NCI-H774 (cell line): Measurements from ENCODE around the gene ALG2.
"Not testable (repeated sequence)": the region's sequence is repeated elsewhere in the genome, so short reads cannot be mapped to it uniquely, and the experiment has no call there.

ENCODE experiments used
- DNase-seq: peaks from one replicate; lab custom pipeline; 2025; lab: John Stamatoyannopoulos, UW

The ALG2 gene

GRCh38 chr9:99238331-99238730 is 16.6 kb upstream of the ALG2 start:
- DNase-seq, result no peak

- DNase-seq, result not testable (repeated sequence)
Measured at GRCh38 chr9:99237849-99238248, 16.1 kb upstream of the ALG2 start.

- DNase-seq, result no peak
Measured at GRCh38 chr9:99237356-99237755, 15.6 kb upstream of the ALG2 start.

GRCh38 chr9:99235926-99236634 is 14.3 kb upstream of the ALG2 start:
- DNase-seq, result no peak

GRCh38 chr9:99235069-99235468 is 13.3 kb upstream of the ALG2 start:
- DNase-seq, result no peak

- DNase-seq, result no peak
Measured at GRCh38 chr9:99234618-99235017, 12.9 kb upstream of the ALG2 start.

GRCh38 chr9:99231711-99232110 is 10.0 kb upstream of the ALG2 start:
- DNase-seq, result no peak

GRCh38 chr9:99230206-99230605 is 8.5 kb upstream of the ALG2 start:
- DNase-seq, result no peak

- DNase-seq, result no peak
Measured at GRCh38 chr9:99226054-99226453, 4.3 kb upstream of the ALG2 start.

- no peak for DNase-seq
Measured at GRCh38 chr9:99224445-99224844, 2.7 kb upstream of the ALG2 start.

- DNase-seq, result no peak
Measured at GRCh38 chr9:99222416-99223270, 901 bp upstream of the ALG2 start.

GRCh38 chr9:99221266-99221620 is 499 bp downstream of the ALG2 start:
- no peak for DNase-seq

GRCh38 chr9:99220011-99220410 is 1.7 kb downstream of the ALG2 start:
- no peak for DNase-seq

GRCh38 chr9:99216073-99216472 is 5.7 kb downstream of the ALG2 start:
- DNase-seq, result no peak

- DNase-seq, result no peak
Measured at GRCh38 chr9:99213197-99213596, 8.5 kb downstream of the ALG2 start.

GRCh38 chr9:99211746-99212145 is 10.0 kb downstream of the ALG2 start:
- no peak for DNase-seq

GRCh38 chr9:99210572-99210971 is 11.2 kb downstream of the ALG2 start:
- DNase-seq, result no peak

GRCh38 chr9:99201603-99202002 is 20.1 kb downstream of the ALG2 start:
- no peak for DNase-seq

GRCh38 chr9:99199938-99200539 is 21.7 kb downstream of the ALG2 start:
- no peak for DNase-seq

- no peak for DNase-seq
Measured at GRCh38 chr9:99197987-99198386, 23.8 kb downstream of the ALG2 start.

- no peak for DNase-seq
Measured at GRCh38 chr9:99197124-99197630, 24.6 kb downstream of the ALG2 start.

- DNase-seq, result not testable (repeated sequence)
Measured at GRCh38 chr9:99196484-99196883, 25.3 kb downstream of the ALG2 start.

- DNase-seq, result no peak
Measured at GRCh38 chr9:99193466-99193821, 28.3 kb downstream of the ALG2 start.
